Gastrocnemius medialis (tissue), 4 donors: ENCODE data around the gene KANSL3.

Source experiments
- CTCF ChIP-seq, 5 experiments: fragments of 450-650 bp in 3 of 5; fragments of 200-600 bp in 2 of 5; sonication (generic) in 2 of 5; IDR thresholded peaks in 4 of 5; conservative IDR thresholded peaks in 1 of 5; 1 replicate in 4 of 5; 2 replicates in 1 of 5; pipeline ENCODE4 v1.5.1; 2016 to 2019; ENCODE audit warnings: antibody characterized with exemption in 5 of 5, mild to moderate bottlenecking in 3 of 5, moderate library complexity in 3 of 5
- POLR2A ChIP-seq, 2 donors: fragments of 450-650 bp; IDR thresholded peaks; one replicate each; pipeline ENCODE4 v1.6.1; 2017; ENCODE audit warnings: antibody characterized with exemption in 2 of 2, mild to moderate bottlenecking in 2 of 2, moderate library complexity in 2 of 2

- TF ChIP-seq CTCF (IDR thresholded peaks at IDR 0.05 in 4 of 5, conservative IDR thresholded peaks at IDR 0.05 in 1 of 5) = no peak
- no peak for TF ChIP-seq POLR2A (IDR thresholded peaks at IDR 0.05)
Measured at GRCh38 chr2:96622544-96622943, 15.6 kb downstream of the KANSL3 start.
